Body of pancreas (tissue), 4 donors: ENCODE results near the gene CCNL2.

Experiments
- POLR2A ChIP-seq, 3 donors: fragments of 450-650 bp; IDR thresholded peaks; one replicate each; pipeline ENCODE4 v1.6.1; 2016; ENCODE audit warnings: antibody characterized with exemption in 3 of 3, mild to moderate bottlenecking in 2 of 3
- TF ChIP-seq, protein P1 (sequence below), 7 experiments: fragments of 450-650 bp in 4 of 7; fragments of 200-600 bp in 3 of 7; sonication (generic) in 3 of 7; IDR thresholded peaks; one replicate each; pipeline ENCODE4 v1.5.1; 2016 to 2019; ENCODE audit warnings: antibody characterized with exemption in 7 of 7

DNA sequence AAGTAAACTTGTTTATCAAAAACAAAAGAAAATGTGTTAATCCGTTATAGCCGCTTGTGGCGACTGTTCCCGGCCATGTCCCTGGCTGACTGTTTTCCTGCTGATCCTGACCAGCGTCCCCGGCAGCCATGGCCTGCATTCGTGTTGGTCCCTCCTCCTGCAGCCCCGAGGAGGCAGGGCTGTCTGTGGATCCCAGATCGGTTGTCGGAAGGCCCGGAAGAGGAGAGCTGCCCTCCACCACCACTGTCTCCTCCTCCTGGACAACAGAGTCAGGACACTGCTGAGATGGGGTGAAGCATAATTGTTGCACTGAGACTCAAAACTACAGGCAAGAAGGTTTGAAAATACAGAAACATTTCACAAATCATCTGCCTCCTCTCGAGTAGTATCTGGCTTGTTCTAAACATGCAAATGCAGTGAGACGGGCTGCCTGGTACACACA, 37.1 kb downstream of the CCNL2 start:
- TF ChIP-seq, protein P1, sequence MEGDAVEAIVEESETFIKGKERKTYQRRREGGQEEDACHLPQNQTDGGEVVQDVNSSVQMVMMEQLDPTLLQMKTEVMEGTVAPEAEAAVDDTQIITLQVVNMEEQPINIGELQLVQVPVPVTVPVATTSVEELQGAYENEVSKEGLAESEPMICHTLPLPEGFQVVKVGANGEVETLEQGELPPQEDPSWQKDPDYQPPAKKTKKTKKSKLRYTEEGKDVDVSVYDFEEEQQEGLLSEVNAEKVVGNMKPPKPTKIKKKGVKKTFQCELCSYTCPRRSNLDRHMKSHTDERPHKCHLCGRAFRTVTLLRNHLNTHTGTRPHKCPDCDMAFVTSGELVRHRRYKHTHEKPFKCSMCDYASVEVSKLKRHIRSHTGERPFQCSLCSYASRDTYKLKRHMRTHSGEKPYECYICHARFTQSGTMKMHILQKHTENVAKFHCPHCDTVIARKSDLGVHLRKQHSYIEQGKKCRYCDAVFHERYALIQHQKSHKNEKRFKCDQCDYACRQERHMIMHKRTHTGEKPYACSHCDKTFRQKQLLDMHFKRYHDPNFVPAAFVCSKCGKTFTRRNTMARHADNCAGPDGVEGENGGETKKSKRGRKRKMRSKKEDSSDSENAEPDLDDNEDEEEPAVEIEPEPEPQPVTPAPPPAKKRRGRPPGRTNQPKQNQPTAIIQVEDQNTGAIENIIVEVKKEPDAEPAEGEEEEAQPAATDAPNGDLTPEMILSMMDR (IDR thresholded peaks at IDR 0.05), result no peak
- no peak for TF ChIP-seq POLR2A (IDR thresholded peaks at IDR 0.05)
